Activated CD8-positive, alpha-beta T cell treated with anti-CD3 and anti-CD28 coated beads, Interleukin-2, amount 10 ng/mL, durations not matched to agents 7 days and 5 days (primary cell): ENCODE results near the gene SEMA5A. TPM values are rescaled to one million over a fixed set of nuclear protein-coding genes. Genes with fewer than 3 reads are reported as not detected.

Experiments
- ATAC-seq: fragments of 150-1000 bp; cut with Tn5 transposase; one replicate; pipeline ENCODE4 v1.10.0; 2021; ENCODE audit warnings: moderate library complexity
- CTCF ChIA-PET: fragments of 350-600 bp; sonication (Branson Sonifier 250); formaldehyde crosslinking; loops from one replicate; lab custom pipeline; 2021; ENCODE audit warnings: antibody characterized with exemption; lab: Charles Lee
- POLR2A ChIA-PET: fragments of 350-600 bp; sonication (Branson Sonifier 250); formaldehyde crosslinking; loops from one replicate; lab custom pipeline; 2021; ENCODE audit warnings: antibody characterized with exemption; lab: Charles Lee
- DNase-seq: peaks from one replicate; pipeline ENCODE4 v3.0.0-alpha.2; 2020
- H3K27ac Mint-ChIP-seq: one replicate; pipeline ENCODE4 v1.8.0; 2021; ENCODE audit warnings: mild to moderate bottlenecking, mixed read lengths
- H3K27me3 Mint-ChIP-seq: one replicate; pipeline ENCODE4 v1.8.0; 2021; ENCODE audit warnings: low read depth, mixed read lengths
- H3K36me3 Mint-ChIP-seq: one replicate; pipeline ENCODE4 v1.8.0; 2021; ENCODE audit warnings: low read depth, mixed read lengths
- H3K4me1 Mint-ChIP-seq: one replicate; pipeline ENCODE4 v1.8.0; 2021; ENCODE audit warnings: low read depth, mixed read lengths
- H3K4me3 Mint-ChIP-seq: one replicate; pipeline ENCODE4 v1.8.0; 2021; ENCODE audit warnings: mild to moderate bottlenecking, mixed read lengths
- H3K9me3 Mint-ChIP-seq: one replicate; pipeline ENCODE4 v1.8.0; 2022; ENCODE audit warnings: mixed read lengths; ENCODE audit not compliant: insufficient read depth
- total RNA-seq, 2 experiments: library from RNA; stranded (reverse); gene quantifications; one replicate each; pipeline ENCODE4 v1.2.3, GENCODE V29; 2021

Gene SEMA5A
- total RNA-seq, 2 experiments from 2014 or later = not detected

DNA sequence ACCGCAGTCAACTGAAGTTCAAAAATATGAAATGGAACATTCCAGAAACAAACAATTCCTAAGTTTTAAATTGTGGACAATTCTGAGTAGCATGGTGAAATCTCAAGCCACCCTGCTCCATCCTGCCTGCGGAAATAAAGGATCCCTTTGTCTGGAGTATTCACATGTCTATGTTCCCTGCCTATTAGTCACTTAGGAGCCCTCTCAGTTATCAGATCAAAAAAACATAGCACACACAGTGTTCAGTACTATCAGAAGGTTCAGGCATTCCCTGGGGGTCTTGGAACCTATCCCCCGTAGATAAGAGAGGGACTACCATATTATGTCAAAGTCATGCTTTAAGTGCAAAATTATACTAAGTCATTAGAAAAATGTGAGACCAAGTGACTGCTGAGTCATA lies 300.8 kb downstream of the SEMA5A start:
- H3K4me1 Mint-ChIP-seq = no peaks in the 10 kb centered on the region
- no peak for DNase-seq
- H3K9me3 Mint-ChIP-seq = peaks cover 3% of the 10 kb centered on the region
- no peaks in the 10 kb centered on the region for H3K36me3 Mint-ChIP-seq
- POLR2A ChIA-PET = no interaction called here
- ATAC-seq = no peak
- H3K4me3 Mint-ChIP-seq = no peak overlapping the region
- no peaks in the 10 kb centered on the region for H3K27me3 Mint-ChIP-seq
- no peak overlapping the region for H3K27ac Mint-ChIP-seq
- CTCF ChIA-PET = no interaction called here

DNA sequence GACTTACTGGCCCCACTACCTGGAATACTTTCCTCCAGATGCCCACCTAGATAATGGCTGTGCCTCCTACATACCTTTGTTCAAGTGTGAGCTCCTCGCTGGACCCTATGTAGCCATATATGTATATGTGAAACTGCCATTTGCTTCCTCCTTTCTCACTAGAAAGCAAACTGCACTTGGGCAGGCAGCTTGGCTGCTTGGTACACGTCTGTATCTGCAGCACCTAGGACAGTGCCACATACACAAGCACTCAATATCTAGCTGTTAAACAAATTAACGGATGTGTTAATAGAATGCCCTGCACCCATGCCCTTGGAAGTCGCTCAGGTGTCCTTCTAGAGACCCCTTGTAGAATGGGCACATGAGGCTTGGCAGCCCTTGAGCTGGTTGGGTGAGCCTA lies 301.5 kb downstream of the SEMA5A start:
- DNase-seq (no peak), ATAC-seq (no peak)
- Mint-ChIP-seq H3K4me3 (no peak overlapping the region), H3K27me3 (no peaks in the 10 kb centered on the region), H3K9me3 (no peaks in the 10 kb centered on the region), H3K4me1 (no peaks in the 10 kb centered on the region), H3K27ac (no peak overlapping the region), H3K36me3 (no peaks in the 10 kb centered on the region)
- ChIA-PET POLR2A (no interaction called here), CTCF (no interaction called here)

DNA sequence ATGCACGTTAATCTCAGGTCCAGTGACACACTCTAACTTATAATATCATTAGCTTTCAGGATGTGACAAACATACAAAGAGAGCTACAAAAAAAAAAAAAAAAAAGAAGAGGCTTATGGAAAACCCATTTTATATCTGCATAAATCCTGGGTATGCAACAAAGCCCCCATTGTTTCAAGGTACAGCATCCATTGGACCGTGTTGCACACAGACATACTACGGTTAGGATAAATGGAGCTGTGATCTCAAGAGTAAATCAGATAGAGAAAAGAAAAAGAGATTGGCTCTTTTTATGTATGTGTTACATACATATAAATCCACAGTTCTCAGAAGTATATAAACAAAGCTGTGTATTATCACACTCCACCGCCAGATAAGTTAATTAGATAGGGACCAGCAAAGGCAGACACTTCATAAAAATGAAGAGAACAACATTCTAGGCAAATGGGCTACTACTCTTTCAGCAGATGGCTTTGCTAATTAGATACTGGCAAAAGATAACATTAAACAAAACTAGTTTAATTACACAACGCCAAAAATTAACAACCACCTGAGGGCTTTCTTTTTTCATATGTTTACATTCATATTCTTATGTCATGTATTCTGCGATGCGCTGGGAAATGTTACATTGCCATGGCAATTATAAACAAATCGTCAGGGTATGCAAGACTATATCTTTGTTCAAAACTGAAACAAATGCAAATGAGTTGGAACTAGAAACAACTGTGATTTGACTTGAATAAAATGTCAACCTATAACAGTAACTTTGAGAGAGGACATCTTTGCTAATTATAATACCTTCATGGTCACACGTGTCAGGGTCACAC lies 304.2 kb downstream of the SEMA5A start:
- ChIA-PET POLR2A (no interaction called here), CTCF (no interaction called here)
- Mint-ChIP-seq H3K27ac (no peak overlapping the region), H3K9me3 (no peaks in the 10 kb centered on the region), H3K4me3 (no peak overlapping the region), H3K36me3 (no peaks in the 10 kb centered on the region), H3K4me1 (no peaks in the 10 kb centered on the region), H3K27me3 (no peaks in the 10 kb centered on the region)
- ATAC-seq (no peak), DNase-seq (no peak)

DNA sequence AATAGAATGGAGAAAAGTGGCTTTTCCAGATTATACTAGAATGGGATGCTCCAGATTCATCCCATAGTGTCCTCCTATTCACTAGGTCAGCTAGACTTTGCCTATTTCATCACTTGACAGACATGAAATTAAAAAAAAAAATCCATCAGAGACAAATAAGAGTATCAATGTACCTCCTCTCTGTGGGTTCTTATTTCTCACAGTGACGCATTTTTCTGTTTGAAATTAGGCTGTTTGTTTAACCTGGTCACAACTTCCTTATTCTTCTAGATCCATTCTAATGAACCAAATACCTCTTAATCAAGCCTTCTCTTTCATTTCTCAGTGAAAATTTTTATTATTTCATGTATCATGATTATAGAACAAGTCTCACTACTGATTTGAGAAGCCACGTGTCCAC lies 305.4 kb downstream of the SEMA5A start:
- ChIA-PET POLR2A (no interaction called here), CTCF (no interaction called here)
- Mint-ChIP-seq H3K4me1 (no peaks in the 10 kb centered on the region), H3K27me3 (no peaks in the 10 kb centered on the region), H3K27ac (no peak overlapping the region), H3K36me3 (no peaks in the 10 kb centered on the region), H3K4me3 (no peak overlapping the region), H3K9me3 (no peaks in the 10 kb centered on the region)
- DNase-seq = no peak
- no peak for ATAC-seq

DNA sequence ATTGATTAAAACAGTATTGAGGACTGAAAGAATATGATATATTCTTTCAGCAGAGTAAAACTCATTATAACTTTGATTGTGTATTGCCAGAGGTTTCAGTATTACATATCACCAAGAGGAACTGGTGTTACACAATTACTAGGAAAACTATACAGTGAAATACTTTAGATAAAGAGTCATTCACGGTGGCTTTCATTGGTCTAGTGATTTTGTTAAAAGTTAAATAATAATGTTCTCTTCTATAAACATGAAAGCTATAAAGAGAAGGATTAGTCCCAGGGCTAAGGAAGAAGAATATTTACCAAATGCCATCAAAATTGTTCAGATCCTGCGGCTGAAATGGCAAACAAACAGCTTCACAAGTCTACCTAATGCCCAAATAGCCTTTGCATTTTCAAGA lies 306.2 kb downstream of the SEMA5A start:
- no peaks in the 10 kb centered on the region for H3K27me3 Mint-ChIP-seq
- no peak for ATAC-seq
- H3K36me3 Mint-ChIP-seq = no peaks in the 10 kb centered on the region
- no peak for DNase-seq
- CTCF ChIA-PET = no interaction called here
- no peak overlapping the region for H3K27ac Mint-ChIP-seq
- H3K4me3 Mint-ChIP-seq = no peak overlapping the region
- no peaks in the 10 kb centered on the region for H3K4me1 Mint-ChIP-seq
- no peaks in the 10 kb centered on the region for H3K9me3 Mint-ChIP-seq
- POLR2A ChIA-PET = no interaction called here

DNA sequence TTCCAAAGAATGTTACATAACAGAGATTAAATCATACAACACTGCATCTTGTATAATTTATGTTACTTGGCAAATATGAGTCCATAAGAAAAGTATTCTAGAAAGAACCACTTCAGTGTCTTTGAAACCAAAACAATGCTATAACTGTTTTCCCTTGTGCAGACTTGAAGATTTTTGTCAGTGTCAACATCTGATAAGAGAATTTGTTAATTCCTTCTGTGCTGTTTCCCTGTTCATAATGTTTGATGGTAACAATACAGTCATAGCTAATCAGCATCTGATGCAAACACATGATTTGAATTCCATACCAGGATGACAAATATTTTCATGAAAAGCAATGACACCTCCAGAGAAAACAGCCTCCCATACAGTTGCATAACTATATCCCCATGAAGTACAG lies 306.8 kb downstream of the SEMA5A start:
- no peak for ATAC-seq
- Mint-ChIP-seq H3K27me3 (no peaks in the 10 kb centered on the region), H3K9me3 (no peaks in the 10 kb centered on the region), H3K27ac (no peak overlapping the region), H3K4me1 (no peaks in the 10 kb centered on the region), H3K36me3 (no peaks in the 10 kb centered on the region), H3K4me3 (no peak overlapping the region)
- CTCF ChIA-PET = no interaction called here
- POLR2A ChIA-PET = no interaction called here
- DNase-seq = no peak

DNA sequence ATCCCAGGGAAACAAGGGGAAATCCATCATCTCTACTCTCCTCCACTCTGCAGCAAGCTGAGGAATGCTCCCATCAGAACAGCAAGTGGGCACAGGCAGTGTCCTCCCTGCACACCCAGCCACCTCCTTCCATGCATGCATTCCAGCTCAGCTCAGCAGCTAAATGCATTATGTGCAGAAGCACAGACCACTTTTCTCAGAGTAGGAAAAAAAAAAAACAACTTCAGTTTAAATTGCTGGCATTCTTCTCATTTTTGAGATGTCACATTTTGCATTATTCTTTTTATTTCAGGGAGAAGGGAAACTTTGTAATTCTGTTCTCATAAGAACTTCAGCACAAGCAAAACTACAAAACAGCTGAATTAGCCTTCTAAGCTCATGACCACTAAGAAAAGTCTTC lies 312.2 kb downstream of the SEMA5A start:
- ChIA-PET CTCF (no interaction called here), POLR2A (no interaction called here)
- no peaks in the 10 kb centered on the region for H3K36me3 Mint-ChIP-seq
- no peaks in the 10 kb centered on the region for H3K27me3 Mint-ChIP-seq
- no peak overlapping the region for H3K27ac Mint-ChIP-seq
- no peaks in the 10 kb centered on the region for H3K4me1 Mint-ChIP-seq
- ATAC-seq = no peak
- no peaks in the 10 kb centered on the region for H3K9me3 Mint-ChIP-seq
- H3K4me3 Mint-ChIP-seq = no peak overlapping the region
- DNase-seq = no peak

DNA sequence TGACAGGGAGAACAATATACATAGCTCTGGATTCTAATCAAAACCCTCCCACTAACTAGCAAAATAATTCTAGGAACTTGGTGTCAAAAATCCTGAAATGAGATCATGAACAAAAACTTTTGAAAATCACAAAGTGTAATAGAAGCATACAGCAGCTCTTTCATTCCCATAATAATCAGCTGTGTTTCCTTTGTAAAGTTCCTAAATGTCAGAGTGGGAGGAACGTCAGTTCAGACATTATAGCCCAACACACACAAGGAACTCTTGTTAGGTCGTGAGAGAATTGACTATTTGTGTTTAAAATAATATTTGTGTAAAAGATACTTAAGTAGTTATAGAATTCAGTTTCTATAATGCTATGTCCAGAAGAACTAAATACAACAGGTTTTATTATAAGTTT lies 312.8 kb downstream of the SEMA5A start:
- Mint-ChIP-seq H3K27me3 (no peaks in the 10 kb centered on the region), H3K4me1 (no peaks in the 10 kb centered on the region), H3K36me3 (no peaks in the 10 kb centered on the region), H3K27ac (no peak overlapping the region), H3K9me3 (peaks cover 4% of the 10 kb centered on the region), H3K4me3 (no peak overlapping the region)
- DNase-seq (no peak), ATAC-seq (no peak)
- ChIA-PET POLR2A (no interaction called here), CTCF (no interaction called here)

DNA sequence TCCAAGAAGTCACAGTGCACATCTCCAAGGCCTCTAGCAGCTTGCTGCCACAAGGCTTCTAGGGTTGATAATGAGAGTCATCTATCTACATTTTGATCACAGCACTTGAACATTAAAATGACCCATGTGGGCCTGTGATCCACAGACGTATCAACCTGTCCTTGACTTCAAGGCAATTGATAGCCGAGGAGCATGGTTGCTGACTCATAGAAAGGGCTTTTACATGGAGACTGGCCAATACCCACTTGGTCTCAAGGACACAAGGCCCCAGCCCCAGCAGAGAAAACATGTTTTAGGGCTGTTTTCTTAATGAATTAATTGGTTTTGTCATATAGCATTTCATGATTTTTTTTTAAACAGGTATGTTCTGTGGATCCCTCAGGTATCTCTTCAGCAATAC lies 314.0 kb downstream of the SEMA5A start:
- no peaks in the 10 kb centered on the region for H3K27me3 Mint-ChIP-seq
- ChIA-PET CTCF (no interaction called here), POLR2A (no interaction called here)
- H3K9me3 Mint-ChIP-seq = peaks cover 5% of the 10 kb centered on the region
- DNase-seq (no peak), ATAC-seq (no peak)
- H3K27ac Mint-ChIP-seq = no peak overlapping the region
- H3K4me3 Mint-ChIP-seq = no peak overlapping the region
- H3K36me3 Mint-ChIP-seq = no peaks in the 10 kb centered on the region
- no peaks in the 10 kb centered on the region for H3K4me1 Mint-ChIP-seq

DNA sequence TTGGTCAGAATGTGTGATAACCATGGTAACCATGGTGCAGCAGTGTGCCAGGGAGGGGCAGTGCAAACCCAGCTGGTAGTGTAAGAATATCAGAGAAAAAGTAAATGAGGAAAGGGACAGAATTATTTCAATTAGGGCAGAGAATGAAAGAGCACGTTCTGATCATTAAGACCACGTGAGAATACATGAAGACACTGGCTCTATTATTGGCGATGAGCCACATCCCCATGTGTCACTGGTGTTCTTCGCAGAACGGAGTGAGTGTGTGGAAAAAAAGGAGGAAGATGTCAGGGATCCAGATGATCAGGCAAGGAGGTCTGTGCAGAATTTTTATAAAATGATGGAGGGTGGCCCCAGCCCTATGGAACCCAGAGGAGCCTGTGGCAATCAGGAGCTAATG lies 315.5 kb downstream of the SEMA5A start:
- peaks cover 5% of the 10 kb centered on the region for H3K9me3 Mint-ChIP-seq

DNA sequence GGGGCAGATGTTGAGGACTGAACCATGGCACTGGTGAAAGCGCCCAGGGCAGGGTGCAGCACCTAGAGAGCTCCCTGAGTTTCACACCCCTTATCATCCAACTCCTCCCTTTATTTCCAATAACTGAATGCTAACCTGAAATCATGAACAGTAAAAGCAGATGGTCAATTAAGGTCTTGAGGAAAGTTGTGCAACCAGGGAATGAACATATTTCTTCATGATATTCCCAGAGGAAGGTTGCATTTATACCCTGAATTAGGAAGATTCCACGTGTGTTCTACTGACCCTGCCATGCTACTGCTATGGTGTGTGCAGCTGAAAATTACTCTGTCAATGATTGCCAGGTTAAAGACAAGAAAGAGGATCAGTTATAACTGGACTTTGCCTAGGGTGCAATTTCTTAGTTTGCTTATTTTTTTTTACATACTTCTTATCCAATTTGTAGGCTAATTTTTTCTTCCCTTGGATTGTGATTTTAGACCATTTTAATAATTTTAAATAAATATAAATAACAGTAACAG lies 319.8 kb downstream of the SEMA5A start:
- Mint-ChIP-seq H3K27ac (no peak overlapping the region), H3K36me3 (no peaks in the 10 kb centered on the region), H3K27me3 (no peaks in the 10 kb centered on the region), H3K4me1 (no peaks in the 10 kb centered on the region), H3K9me3 (peaks cover 5% of the 10 kb centered on the region), H3K4me3 (no peak overlapping the region)
- ATAC-seq (no peak), DNase-seq (no peak)
- ChIA-PET CTCF (no interaction called here), POLR2A (no interaction called here)

More for the DNA sequence above, 315.5 kb downstream of the SEMA5A start:
- ATAC-seq (no peak), DNase-seq (no peak)
- ChIA-PET POLR2A (no interaction called here), CTCF (no interaction called here)
- Mint-ChIP-seq H3K36me3 (no peaks in the 10 kb centered on the region), H3K4me1 (no peaks in the 10 kb centered on the region), H3K27me3 (no peaks in the 10 kb centered on the region), H3K4me3 (no peak overlapping the region), H3K27ac (no peak overlapping the region)

DNA sequence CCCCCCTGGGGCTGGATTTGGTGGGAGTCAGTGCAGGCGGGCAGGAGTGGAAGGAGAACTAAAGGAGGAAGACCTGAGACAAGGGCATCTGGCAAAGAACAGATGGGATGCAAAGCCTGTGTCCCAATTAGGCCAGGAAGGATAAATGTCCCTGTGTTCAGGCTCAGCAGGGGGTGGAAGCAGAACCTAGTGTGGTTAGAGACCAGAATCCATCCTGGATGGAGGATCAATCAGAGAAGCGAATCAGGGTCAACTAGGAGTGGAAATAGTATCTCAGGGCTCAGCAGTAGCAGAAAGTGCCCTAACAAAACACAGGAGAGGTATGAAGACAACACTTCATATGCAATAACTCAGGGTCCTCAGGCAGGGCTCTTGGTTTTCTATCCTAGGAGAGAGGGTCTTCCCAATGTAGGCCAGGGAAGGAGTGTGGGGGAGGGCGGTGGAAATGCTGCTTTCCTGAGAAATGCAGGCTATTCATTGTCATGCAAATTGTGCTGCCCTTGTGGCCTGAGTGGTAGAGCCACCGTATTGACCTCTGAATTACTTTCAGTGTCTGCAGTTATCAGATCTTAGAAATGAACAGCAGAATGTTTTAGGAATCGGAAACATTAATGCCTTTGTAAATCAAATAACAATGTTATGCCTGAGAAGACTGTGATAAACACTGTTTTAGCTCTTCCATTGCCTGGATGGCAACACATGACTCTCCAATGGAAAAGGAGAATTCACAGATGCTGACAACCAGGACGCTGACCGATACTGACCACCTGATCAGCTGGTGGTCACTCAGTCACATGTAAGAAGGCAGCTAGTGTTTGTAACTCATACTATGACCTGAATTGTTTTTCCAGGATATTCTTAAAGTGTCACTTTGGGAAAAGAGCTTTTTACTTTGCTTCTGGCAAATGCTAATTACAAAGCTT lies 323.6 kb downstream of the SEMA5A start:
- no peak overlapping the region for H3K4me3 Mint-ChIP-seq
- H3K27me3 Mint-ChIP-seq = no peaks in the 10 kb centered on the region
- H3K27ac Mint-ChIP-seq = no peak overlapping the region
- no peaks in the 10 kb centered on the region for H3K4me1 Mint-ChIP-seq
- no peaks in the 10 kb centered on the region for H3K36me3 Mint-ChIP-seq
- no peaks in the 10 kb centered on the region for H3K9me3 Mint-ChIP-seq
- ATAC-seq (no peak), DNase-seq (no peak)
- POLR2A ChIA-PET = no interaction called here
- CTCF ChIA-PET = no interaction called here
